Femur (tissue), 1 donor: ENCODE results near the gene OR51B2.
"Not testable (repeated sequence)": the region's sequence is repeated elsewhere in the genome, so short reads cannot be mapped to it uniquely, and the experiment has no call there.

ENCODE experiments used
- DNase-seq: peaks from one replicate; pipeline ENCODE4 v3.0.0-alpha.2; 2017

Gene OR51B2, protein sequence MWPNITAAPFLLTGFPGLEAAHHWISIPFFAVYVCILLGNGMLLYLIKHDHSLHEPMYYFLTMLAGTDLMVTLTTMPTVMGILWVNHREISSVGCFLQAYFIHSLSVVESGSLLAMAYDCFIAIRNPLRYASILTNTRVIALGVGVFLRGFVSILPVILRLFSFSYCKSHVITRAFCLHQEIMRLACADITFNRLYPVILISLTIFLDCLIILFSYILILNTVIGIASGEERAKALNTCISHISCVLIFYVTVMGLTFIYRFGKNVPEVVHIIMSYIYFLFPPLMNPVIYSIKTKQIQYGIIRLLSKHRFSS

DNA sequence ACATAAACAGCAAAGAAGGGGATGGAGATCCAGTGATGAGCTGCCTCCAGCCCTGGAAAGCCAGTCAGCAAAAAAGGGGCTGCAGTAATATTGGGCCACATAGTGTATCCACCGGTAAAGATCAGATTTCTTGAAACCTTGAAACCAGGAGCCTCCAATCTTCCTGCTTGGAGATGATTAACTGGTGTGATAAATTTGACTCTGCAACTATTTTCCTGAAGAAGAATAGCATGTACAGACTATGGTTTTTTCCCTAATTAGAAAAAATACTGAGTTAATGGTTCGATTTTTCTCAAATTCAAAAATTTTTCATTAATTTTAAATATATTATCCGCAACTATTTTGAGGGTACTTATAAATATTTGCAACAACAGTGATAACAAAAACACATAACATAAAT is at the start of gene OR51B2:
OR51B2 (minus strand) TSS at position 101 of the 400 bp plus-strand sequence; CDS start at position 101, 0 bp downstream.
- no peak for DNase-seq

- no peak for DNase-seq
Measured at GRCh38 chr11:5369789-5370188, 45.7 kb upstream of the OR51B2 start.

- no peak for DNase-seq
Measured at GRCh38 chr11:5368502-5369043, 44.5 kb upstream of the OR51B2 start.

DNA sequence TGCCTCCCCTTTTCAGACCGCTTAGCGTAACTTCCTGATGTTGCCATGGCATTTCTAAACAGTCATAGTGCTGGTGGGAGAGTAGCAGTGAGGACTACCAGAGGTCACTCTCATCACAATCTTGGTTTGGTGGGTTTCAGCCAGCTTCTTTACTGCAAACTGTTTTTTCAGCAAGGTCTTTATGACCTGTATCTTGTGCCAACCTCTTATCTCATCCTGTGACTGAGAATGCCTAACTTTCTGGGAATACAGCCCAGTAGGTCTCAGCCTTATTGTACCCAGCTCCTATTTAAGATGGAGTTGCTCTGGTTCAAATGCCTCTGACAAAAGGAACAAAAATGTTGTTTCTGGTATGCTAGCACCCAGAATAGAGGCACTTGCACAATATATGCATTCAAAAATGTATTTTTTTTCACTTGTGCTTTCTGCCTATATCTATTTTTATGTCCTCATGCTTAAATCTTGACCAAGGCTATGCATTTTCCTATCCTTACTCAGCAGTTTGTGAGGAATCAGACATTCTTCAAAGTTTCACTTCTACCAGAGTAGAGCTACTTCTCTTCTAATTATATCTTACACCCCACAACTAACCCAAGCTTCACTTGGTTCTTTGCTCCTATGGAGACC is 43.5 kb upstream of the OR51B2 start:
- DNase-seq: no peak

DNA sequence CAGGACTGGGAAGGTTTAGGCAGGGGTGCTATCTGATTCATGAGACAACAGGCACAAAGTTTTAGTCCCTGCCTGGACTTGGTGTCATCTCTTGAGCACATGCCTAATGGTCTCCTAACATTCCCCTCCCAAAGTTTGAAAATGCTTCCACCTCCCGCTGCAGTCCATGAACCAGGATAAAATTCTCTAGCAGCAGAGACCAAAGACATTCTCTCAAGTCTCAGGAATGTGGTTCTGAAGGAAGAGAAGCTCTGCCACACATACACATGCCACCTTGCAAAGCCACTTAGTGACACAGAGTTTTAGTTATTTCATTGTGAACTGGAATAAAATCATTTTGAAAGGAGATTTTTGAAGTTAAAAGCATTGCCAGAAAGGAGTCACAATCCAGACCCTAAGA is 42.8 kb upstream of the OR51B2 start:
- DNase-seq: no peak

DNA sequence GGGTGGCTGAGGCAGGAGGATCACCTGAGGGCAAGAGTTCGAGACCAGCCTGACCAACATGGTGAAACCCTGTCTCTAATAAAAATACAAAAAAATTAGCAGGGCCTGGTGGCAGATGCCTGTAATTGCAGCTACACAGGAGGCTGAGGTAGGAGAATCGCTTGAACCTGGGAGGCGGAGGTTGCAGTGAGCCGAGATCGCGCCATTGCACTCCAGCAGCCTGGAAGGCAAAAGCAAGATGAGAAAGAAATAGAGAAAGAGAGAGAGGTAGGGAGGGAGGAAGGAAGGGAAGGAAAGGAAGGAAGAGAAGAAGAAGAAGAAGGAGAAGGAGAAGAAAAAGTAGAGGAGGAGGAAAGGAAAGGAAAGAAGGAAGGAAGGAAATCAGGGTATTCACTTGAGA is 42.3 kb upstream of the OR51B2 start:
- DNase-seq: not testable (repeated sequence)

DNA sequence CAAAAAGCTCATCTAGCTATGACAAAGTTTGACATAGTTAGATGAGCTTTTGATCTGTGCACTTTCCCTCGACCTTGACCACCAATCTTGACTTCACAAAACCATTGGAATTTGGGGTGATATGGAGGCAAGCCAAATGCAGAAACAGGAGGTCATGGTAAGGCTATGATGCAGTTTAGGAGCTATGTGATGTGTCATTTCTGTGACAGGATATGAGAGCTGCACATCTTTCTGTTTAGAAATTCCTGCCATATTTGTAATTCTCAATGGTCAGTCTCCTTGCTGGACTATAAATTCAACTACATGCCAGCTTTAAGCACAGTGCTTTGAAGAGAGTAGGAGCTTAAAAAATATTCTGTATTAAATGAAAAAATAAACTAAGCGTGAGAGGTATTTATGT is 40.1 kb upstream of the OR51B2 start:
- no peak for DNase-seq

GRCh38 chr11:5363679-5364078 is 39.6 kb upstream of the OR51B2 start:
- DNase-seq: no peak

- no peak for DNase-seq
Measured at GRCh38 chr11:5362017-5362625, 38.0 kb upstream of the OR51B2 start.

DNA sequence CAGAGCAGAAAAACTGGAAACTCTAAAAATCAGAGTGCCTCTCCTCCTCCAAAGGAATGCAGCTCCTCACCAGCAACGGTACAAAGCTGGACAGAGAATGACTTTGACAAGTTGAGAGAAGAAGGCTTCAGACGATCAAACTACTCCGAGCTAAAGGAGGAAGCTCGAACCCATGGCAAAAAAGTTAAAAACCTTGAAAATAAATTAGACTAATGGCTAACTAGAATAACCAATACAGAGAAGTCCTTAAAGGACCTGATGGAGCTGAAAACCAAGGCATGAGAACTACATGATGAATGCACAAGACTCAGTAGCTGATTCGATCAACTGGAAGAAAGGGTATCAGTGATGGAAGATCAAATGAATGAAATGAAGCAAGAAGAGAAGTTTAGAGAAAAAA is 31.9 kb upstream of the OR51B2 start:
- not testable (repeated sequence) for DNase-seq

- DNase-seq: no peak
Measured at GRCh38 chr11:5351208-5351607, 27.1 kb upstream of the OR51B2 start, which contains the start of gene OR51B6. Gene OR51B6, plus strand, starts transcription at chr11:5351508. Its CDS starts 0 bp downstream, at chr11:5351508.

GRCh38 chr11:5349550-5349949 is 25.5 kb upstream of the OR51B2 start:
- no peak for DNase-seq

DNA sequence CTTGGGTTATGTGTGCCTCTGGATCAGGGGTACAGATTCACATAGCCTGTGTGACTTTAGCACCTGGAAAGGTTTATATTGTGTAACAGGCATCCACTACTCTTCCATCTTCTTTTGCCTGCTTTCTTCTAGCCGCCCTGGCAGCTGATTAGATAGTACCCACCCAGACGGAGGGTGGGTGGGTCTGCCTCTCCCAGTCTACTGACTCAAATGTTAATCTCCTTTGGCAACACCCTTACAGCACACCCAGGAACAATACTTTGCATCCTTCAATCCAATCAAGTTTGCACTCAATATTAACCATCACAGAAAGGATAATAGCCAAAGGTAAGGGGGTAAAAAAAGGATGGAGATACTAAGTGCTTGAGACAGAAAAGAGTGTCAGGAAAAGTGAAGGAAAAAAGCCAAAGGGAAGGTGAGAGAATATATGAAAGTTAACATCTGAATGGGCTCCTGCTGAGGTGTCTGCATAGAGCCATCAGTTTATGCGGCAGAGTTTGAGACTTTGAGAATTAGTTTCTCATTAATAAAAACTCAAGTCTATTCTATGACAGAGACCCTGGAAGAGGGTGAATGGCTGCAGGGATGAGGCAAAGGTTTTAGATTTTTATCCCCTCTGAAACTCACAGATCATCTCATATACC is 24.6 kb upstream of the OR51B2 start:
- no peak for DNase-seq

- DNase-seq: no peak
Measured at GRCh38 chr11:5345831-5346230, 21.7 kb upstream of the OR51B2 start.

DNA sequence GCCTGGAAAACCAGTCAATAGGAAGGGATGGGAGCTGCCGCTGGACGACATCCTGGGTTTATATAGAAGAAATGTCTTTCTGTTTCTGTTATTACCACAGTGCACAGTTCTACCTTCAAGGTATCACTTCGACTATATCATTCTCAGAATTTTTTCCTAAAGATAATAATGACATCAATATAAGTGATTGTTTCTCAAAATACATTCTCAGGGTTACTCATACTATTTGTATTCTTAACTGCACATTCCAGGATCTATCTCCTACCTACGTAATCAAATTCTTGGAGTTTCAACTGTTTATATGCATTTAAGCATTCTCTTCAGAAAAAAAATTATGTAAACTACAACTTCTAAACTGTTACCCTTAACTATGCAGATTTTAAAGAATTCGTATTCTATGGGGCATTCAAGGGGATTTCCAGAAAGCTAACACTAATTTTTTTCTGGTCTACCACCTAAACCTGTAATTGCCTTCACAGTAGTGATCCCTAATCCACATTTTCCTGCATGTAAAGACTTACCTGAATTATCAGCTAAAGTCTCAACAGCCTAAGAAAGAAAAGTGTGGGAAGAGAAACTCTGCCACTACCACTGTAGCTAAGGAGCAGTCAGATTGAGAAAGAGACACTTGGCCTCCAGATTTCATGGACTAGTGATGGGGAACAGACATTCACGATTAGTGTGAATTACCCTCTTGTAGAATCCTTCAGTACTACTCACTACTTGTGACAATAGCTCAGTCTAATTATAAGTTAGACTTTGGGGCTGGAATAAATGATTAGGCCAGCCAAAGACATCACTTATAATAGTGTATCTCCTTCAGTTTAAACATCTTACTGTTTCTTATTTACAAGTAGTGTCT is 19.6 kb upstream of the OR51B2 start, which contains the start of gene OR51B5:
OR51B5 (minus strand) TSS at position 51 of the 862 bp plus-strand sequence; CDS start at position 51, 0 bp downstream.
- DNase-seq: no peak

GRCh38 chr11:5339771-5340322 is 15.8 kb upstream of the OR51B2 start:
- no peak for DNase-seq

GRCh38 chr11:5337253-5337652 is 13.2 kb upstream of the OR51B2 start:
- DNase-seq: not testable (repeated sequence)

GRCh38 chr11:5336331-5336730 is 12.2 kb upstream of the OR51B2 start:
- no peak for DNase-seq

- DNase-seq: no peak
Measured at GRCh38 chr11:5335170-5335569, 11.1 kb upstream of the OR51B2 start.

DNA sequence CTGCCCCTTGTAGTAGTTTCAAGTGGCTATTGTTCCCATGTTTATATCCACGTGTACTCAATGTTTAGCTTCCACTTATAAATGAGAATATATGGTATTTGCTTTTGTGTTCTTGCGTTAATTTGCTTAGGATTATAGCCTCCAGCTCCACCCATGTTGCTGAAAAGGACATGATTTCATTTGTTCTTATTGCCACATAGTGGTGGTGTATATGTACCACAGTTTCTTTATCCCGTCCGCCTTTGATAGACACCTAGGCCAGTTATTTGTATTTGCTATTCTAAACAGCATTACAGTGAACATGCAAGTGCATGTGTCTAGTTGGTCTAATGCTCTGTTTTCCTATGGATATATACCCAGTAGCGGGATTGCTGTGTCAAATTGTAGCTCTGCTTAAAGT is 6.8 kb downstream of the OR51B2 start:
- DNase-seq: no peak

DNA sequence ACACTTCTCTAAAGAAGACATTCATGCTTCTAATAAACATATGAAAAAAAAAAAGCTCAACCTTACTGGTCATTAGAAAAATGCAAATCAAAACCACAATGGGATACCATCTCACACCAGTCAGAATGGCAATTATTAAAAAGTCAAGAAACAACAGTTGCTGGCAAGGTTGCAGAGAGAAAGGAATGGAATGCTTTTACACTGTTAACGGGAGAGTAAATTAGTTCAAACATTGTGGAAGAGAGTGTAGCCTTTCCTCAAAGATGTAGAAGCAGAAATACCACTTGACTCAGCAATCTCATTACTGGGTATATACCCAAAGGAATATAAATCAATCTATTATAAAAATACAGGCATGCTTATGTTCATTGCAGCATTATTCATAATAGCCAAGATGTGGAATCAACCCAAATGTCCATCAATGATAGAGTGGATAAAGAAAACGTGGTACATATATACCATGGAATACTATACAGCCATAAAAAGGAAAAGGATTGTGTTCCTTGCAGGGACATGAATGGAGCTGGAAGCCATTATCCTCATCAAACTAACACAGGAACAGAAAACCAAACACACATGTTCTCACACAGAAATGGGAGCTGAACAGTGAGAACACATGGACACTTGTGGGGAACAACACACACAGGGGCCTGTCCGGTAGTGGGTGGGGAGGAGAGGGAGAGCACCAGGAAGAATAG is 10.6 kb downstream of the OR51B2 start:
- DNase-seq: not testable (repeated sequence)
